Uterus (tissue), 4 donors: ENCODE measurements around the gene TH. TPM values are rescaled to one million over a fixed set of nuclear protein-coding genes. Genes with fewer than 3 reads are reported as not detected.
"Not testable (repeated sequence)": the region's sequence is repeated elsewhere in the genome, so short reads cannot be mapped to it uniquely, and the experiment has no call there.

Experiments
- DNase-seq, 2 donors: peaks; one replicate each; pipeline ENCODE4 v3.0.0-alpha.2; 2019 to 2020
- H3K27ac ChIP-seq, 2 donors: fragments of 200-600 bp; sonication (generic); 1 replicate in 1 of 2; 2 replicates in 1 of 2; pipeline ENCODE4 v1.5.1; 2016 to 2018
- H3K27me3 ChIP-seq, 2 donors: fragments of 200-600 bp; sonication (generic); one replicate each; pipeline ENCODE4 v1.5.1; 2018 to 2019; ENCODE audit warnings: control low read depth in 1 of 2
- H3K36me3 ChIP-seq, 2 donors: fragments of 200-600 bp; sonication (generic); one replicate each; pipeline ENCODE4 v1.5.1; 2019; ENCODE audit warnings: control low read depth in 1 of 2
- H3K4me1 ChIP-seq, 2 donors: fragments of 200-600 bp; sonication (generic); one replicate each; pipeline ENCODE4 v1.5.1; 2018 to 2019; ENCODE audit warnings: control low read depth in 1 of 2
- H3K4me3 ChIP-seq, 2 donors: fragments of 200-600 bp; sonication (generic); 1 replicate in 1 of 2; 2 replicates in 1 of 2; pipeline ENCODE4 v1.5.1; 2018 to 2019; ENCODE audit warnings: mild to moderate bottlenecking in 1 of 2
- H3K9me3 ChIP-seq, 2 donors: fragments of 200-600 bp; sonication (generic); one replicate each; pipeline ENCODE4 v1.5.1; 2019; ENCODE audit warnings: control low read depth in 1 of 2
- CTCF ChIP-seq, 4 experiments: fragments of 200-600 bp in 2 of 4; fragments of 450-650 bp in 2 of 4; sonication (generic) in 2 of 4; IDR thresholded peaks; one replicate each; pipeline ENCODE4 v1.5.1; 2016 to 2019; ENCODE audit warnings: antibody characterized with exemption in 4 of 4, mild to moderate bottlenecking in 2 of 4, moderate library complexity in 1 of 4
- POLR2A ChIP-seq, 2 donors: fragments of 450-650 bp; IDR thresholded peaks; one replicate each; pipeline ENCODE4 v1.6.1; 2016; ENCODE audit warnings: antibody characterized with exemption in 2 of 2, mild to moderate bottlenecking in 1 of 2, moderate library complexity in 1 of 2
- intact Hi-C: fragments of 100-400 bp; cut with DNase I; formaldehyde crosslinking; loops from one replicate; pipeline ENCODE4 v1.15.1; 2023; ENCODE audit warnings: low total_unique reads
- total RNA-seq, 4 donors: library from RNA; depleted of rRNA in 3 of 4; stranded (reverse); fragments of >200 nt in 3 of 4; gene quantifications; one replicate each; pipeline versions ENCODE4 v1.1.0 to v1.2.4, GENCODE V29; 2014 to 2023
- donor health status: DM: yes; HTN: yes; CAD: no.

TH gene
- total RNA-seq, 4 donors from 2014 or later = 0.37 to 1.3 TPM; not detected in 2

GRCh38 chr11:2195756-2196088 lies 24.1 kb upstream of the TH start:
- H3K27me3 ChIP-seq = no peaks in the 10 kb centered on the region
- DNase-seq = no peak
- no peak overlapping the region for H3K4me3 ChIP-seq

GRCh38 chr11:2194877-2195755 lies 23.5 kb upstream of the TH start:
- Histone ChIP-seq H3K27me3 (no peaks in the 10 kb centered on the region), H3K36me3 (no peaks in the 10 kb centered on the region), H3K9me3 (no peaks in the 10 kb centered on the region), H3K4me3 (no peak overlapping the region), H3K27ac (no peak overlapping the region), H3K4me1 (no peaks in the 10 kb centered on the region)
- TF ChIP-seq POLR2A (IDR thresholded peaks at IDR 0.05) = no peak
- TF ChIP-seq CTCF (IDR thresholded peaks at IDR 0.05) = peak; percentile 20 to 56 (median 51)
- intact Hi-C loops = loop anchor here (10.0 kb wide), 1 partner anchor 110 kb away; the partner anchor contains the start of genes C11orf21 and TSPAN32
- DNase-seq = no peak

More at GRCh38 chr11:2195756-2196088, 24.1 kb upstream of the TH start:
- intact Hi-C loops = loop anchor here (2.0 to 10.0 kb wide), 2 partner anchors 109 to 229 kb away; partner anchors contain the start of genes C11orf21 and TSPAN32
- no peak overlapping the region for H3K27ac ChIP-seq
- H3K36me3 ChIP-seq = no peaks in the 10 kb centered on the region
- H3K9me3 ChIP-seq = no peaks in the 10 kb centered on the region
- TF ChIP-seq POLR2A (IDR thresholded peaks at IDR 0.05) (no peak), CTCF (IDR thresholded peaks at IDR 0.05) (no peak)
- no peaks in the 10 kb centered on the region for H3K4me1 ChIP-seq

GRCh38 chr11:2193888-2194595 lies 22.4 kb upstream of the TH start:
- not testable (repeated sequence) for H3K4me1 ChIP-seq, DNase-seq, H3K9me3 ChIP-seq, H3K27me3 ChIP-seq, H3K36me3 ChIP-seq, H3K4me3 ChIP-seq, H3K27ac ChIP-seq
- intact Hi-C loops = loop anchor here (10.0 kb wide), 1 partner anchor 111 kb away; the partner anchor contains the start of genes C11orf21 and TSPAN32

GRCh38 chr11:2193099-2193887 lies 21.7 kb upstream of the TH start:
- Histone ChIP-seq H3K9me3 (no peaks in the 10 kb centered on the region), H3K27ac (no peak overlapping the region), H3K4me1 (no peaks in the 10 kb centered on the region), H3K4me3 (no peak overlapping the region), H3K36me3 (no peaks in the 10 kb centered on the region), H3K27me3 (no peaks in the 10 kb centered on the region)
- intact Hi-C loops = loop anchor here (10.0 kb wide), 1 partner anchor 112 kb away; the partner anchor contains the start of genes C11orf21 and TSPAN32
- DNase-seq = no peak
- TF ChIP-seq POLR2A (IDR thresholded peaks at IDR 0.05) (no peak), CTCF (IDR thresholded peaks at IDR 0.05) (no peak)

GRCh38 chr11:2192435-2192834 lies 20.8 kb upstream of the TH start:
- Histone ChIP-seq H3K27me3 (no peaks in the 10 kb centered on the region), H3K9me3 (no peaks in the 10 kb centered on the region), H3K36me3 (no peaks in the 10 kb centered on the region), H3K27ac (no peak overlapping the region), H3K4me3 (no peak overlapping the region), H3K4me1 (no peaks in the 10 kb centered on the region)
- TF ChIP-seq POLR2A (IDR thresholded peaks at IDR 0.05) = no peak
- no peak for TF ChIP-seq CTCF (IDR thresholded peaks at IDR 0.05)
- intact Hi-C loops = loop anchor here (10.0 kb wide), 1 partner anchor 112 kb away; the partner anchor contains the start of genes C11orf21 and TSPAN32
- no peak for DNase-seq
